Stomach (tissue), 4 donors: ENCODE data around the gene GORASP1.

Experiments
- EP300 ChIP-seq: sonication (generic); formaldehyde crosslinking; IDR thresholded peaks from one replicate; pipeline ENCODE4 v1.6.1; 2017; ENCODE audit warnings: antibody characterized with exemption
- POLR2A ChIP-seq, 4 donors: fragments of 450-650 bp; IDR thresholded peaks; one replicate each; pipeline ENCODE4 v1.6.1; 2016; ENCODE audit warnings: antibody characterized with exemption in 4 of 4, control low read depth in 2 of 4, mild to moderate bottlenecking in 1 of 4, moderate library complexity in 1 of 4
- TF ChIP-seq, protein P1 (sequence below), 7 experiments: fragments of 450-650 bp in 4 of 7; fragments of 200-600 bp in 3 of 7; sonication (generic) in 3 of 7; IDR thresholded peaks; one replicate each; pipeline ENCODE4 v1.5.1; 2016 to 2019; ENCODE audit warnings: antibody characterized with exemption in 7 of 7, control low read depth in 2 of 7, mild to moderate bottlenecking in 1 of 7

DNA sequence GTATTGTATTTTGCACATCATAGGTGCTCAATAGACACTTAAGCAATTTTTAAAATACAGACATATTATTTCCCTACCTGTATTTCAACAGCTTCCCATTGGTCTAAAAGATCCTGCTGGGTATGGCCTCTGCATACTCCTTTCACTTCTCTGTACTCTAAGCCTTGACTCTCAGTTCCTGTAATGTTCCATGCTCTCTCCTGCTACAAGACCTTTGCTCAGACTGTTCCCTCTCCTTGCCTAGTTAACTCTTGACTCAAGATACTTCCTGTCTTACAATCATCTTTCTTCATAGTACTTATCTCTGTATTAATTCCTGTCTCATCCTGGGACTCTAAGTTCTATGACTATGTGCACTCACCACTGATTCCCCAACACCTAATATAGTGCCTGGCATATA is 57.4 kb downstream of the GORASP1 start:
- TF ChIP-seq, protein P1, sequence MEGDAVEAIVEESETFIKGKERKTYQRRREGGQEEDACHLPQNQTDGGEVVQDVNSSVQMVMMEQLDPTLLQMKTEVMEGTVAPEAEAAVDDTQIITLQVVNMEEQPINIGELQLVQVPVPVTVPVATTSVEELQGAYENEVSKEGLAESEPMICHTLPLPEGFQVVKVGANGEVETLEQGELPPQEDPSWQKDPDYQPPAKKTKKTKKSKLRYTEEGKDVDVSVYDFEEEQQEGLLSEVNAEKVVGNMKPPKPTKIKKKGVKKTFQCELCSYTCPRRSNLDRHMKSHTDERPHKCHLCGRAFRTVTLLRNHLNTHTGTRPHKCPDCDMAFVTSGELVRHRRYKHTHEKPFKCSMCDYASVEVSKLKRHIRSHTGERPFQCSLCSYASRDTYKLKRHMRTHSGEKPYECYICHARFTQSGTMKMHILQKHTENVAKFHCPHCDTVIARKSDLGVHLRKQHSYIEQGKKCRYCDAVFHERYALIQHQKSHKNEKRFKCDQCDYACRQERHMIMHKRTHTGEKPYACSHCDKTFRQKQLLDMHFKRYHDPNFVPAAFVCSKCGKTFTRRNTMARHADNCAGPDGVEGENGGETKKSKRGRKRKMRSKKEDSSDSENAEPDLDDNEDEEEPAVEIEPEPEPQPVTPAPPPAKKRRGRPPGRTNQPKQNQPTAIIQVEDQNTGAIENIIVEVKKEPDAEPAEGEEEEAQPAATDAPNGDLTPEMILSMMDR (IDR thresholded peaks at IDR 0.05) = no peak
- TF ChIP-seq POLR2A (IDR thresholded peaks at IDR 0.05) (no peak), EP300 (no peak)
